HEK293 (cell line): Measurements from ENCODE around the gene SRL.

Experiments used
- MYNN ChIP-seq: fragments of 450-650 bp; formaldehyde crosslinking; IDR thresholded peaks from 2 replicates; pipeline ENCODE4 v1.5.1; 2016; ENCODE audit warnings: missing biosample characterization, missing genetic modification characterization, borderline replicate concordance
- WT1 ChIP-seq: fragments of 450-650 bp; formaldehyde crosslinking; IDR thresholded peaks from 2 replicates; pipeline ENCODE4 v1.5.1; 2016; ENCODE audit warnings: missing biosample characterization, missing genetic modification characterization
- ZBTB48 ChIP-seq: fragments of 450-650 bp; formaldehyde crosslinking; IDR thresholded peaks from 2 replicates; pipeline ENCODE4 v1.5.1; 2016; ENCODE audit warnings: missing biosample characterization, missing genetic modification characterization
- ZFP3 ChIP-seq: fragments of 450-650 bp; formaldehyde crosslinking; IDR thresholded peaks from 2 replicates; pipeline ENCODE4 v1.5.1; 2016; ENCODE audit warnings: low read depth, missing biosample characterization, missing genetic modification characterization
- ZNF155 ChIP-seq: fragments of 450-650 bp; formaldehyde crosslinking; IDR thresholded peaks from 2 replicates; pipeline ENCODE4 v1.5.1; 2016; ENCODE audit warnings: missing biosample characterization, missing genetic modification characterization
- ZNF2 ChIP-seq: fragments of 450-650 bp; formaldehyde crosslinking; IDR thresholded peaks from 2 replicates; pipeline ENCODE4 v1.5.1; 2016; ENCODE audit warnings: missing biosample characterization, missing genetic modification characterization
- ZNF223 ChIP-seq: fragments of 450-650 bp; formaldehyde crosslinking; IDR thresholded peaks from 2 replicates; pipeline ENCODE4 v1.5.1; 2016; ENCODE audit warnings: missing biosample characterization, missing genetic modification characterization
- ZNF335 ChIP-seq: fragments of 450-650 bp; formaldehyde crosslinking; conservative IDR thresholded peaks from 2 replicates; pipeline ENCODE4 v1.5.1; 2016; ENCODE audit warnings: missing biosample characterization, missing genetic modification characterization
- ZNF350 ChIP-seq: fragments of 450-650 bp; formaldehyde crosslinking; IDR thresholded peaks from 2 replicates; pipeline ENCODE4 v1.5.0; 2017; ENCODE audit warnings: missing biosample characterization, mild to moderate bottlenecking, missing genetic modification characterization
- ZNF521 ChIP-seq: fragments of 450-650 bp; formaldehyde crosslinking; IDR thresholded peaks from 2 replicates; pipeline ENCODE4 v1.5.1; 2017; ENCODE audit warnings: missing biosample characterization, mild to moderate bottlenecking, missing genetic modification characterization
- ZNF544 ChIP-seq: fragments of 450-650 bp; formaldehyde crosslinking; IDR thresholded peaks from 2 replicates; pipeline ENCODE4 v1.5.0; 2017; ENCODE audit warnings: missing biosample characterization, missing genetic modification characterization
- ZNF548 ChIP-seq: fragments of 450-650 bp; formaldehyde crosslinking; IDR thresholded peaks from 2 replicates; pipeline ENCODE4 v1.5.1; 2016; ENCODE audit warnings: missing biosample characterization, missing genetic modification characterization
- ZNF555 ChIP-seq: fragments of 450-650 bp; formaldehyde crosslinking; conservative IDR thresholded peaks from 2 replicates; pipeline ENCODE4 v1.5.1; 2017; ENCODE audit warnings: missing biosample characterization, mild to moderate bottlenecking, missing genetic modification characterization, inconsistent platforms
- ZNF624 ChIP-seq: fragments of 450-650 bp; formaldehyde crosslinking; IDR thresholded peaks from 2 replicates; pipeline ENCODE4 v1.5.1; 2017; ENCODE audit warnings: missing biosample characterization, missing genetic modification characterization
- ZSCAN16 ChIP-seq: fragments of 450-650 bp; formaldehyde crosslinking; IDR thresholded peaks from 2 replicates; pipeline ENCODE4 v1.5.1; 2016; ENCODE audit warnings: missing biosample characterization, missing genetic modification characterization
- TF ChIP-seq, protein P1 (sequence below): fragments of 450-650 bp; formaldehyde crosslinking; IDR thresholded peaks from 2 replicates; pipeline ENCODE4 v1.5.1; 2017; ENCODE audit warnings: missing biosample characterization, missing genetic modification characterization
- TF ChIP-seq, protein P2 (sequence below): fragments of 450-650 bp; formaldehyde crosslinking; IDR thresholded peaks from 2 replicates; pipeline ENCODE4 v1.5.1; 2016; ENCODE audit warnings: missing biosample characterization, missing genetic modification characterization
- TF ChIP-seq, protein P3 (sequence below): fragments of 450-650 bp; formaldehyde crosslinking; IDR thresholded peaks from 2 replicates; pipeline ENCODE4 v1.5.1; 2016; ENCODE audit warnings: missing biosample characterization, missing genetic modification characterization
- TF ChIP-seq, protein P4 (sequence below): fragments of 450-650 bp; formaldehyde crosslinking; IDR thresholded peaks from 2 replicates; pipeline ENCODE4 v1.5.1; 2017; ENCODE audit warnings: missing biosample characterization, missing genetic modification characterization
- TF ChIP-seq, protein P5 (sequence below): fragments of 450-650 bp; formaldehyde crosslinking; IDR thresholded peaks from 2 replicates; pipeline ENCODE4 v1.5.1; 2016; ENCODE audit warnings: missing biosample characterization, missing genetic modification characterization
- TF ChIP-seq, protein P6 (sequence below): fragments of 450-650 bp; formaldehyde crosslinking; IDR thresholded peaks from 2 replicates; pipeline ENCODE4 v1.5.1; 2017; ENCODE audit warnings: missing biosample characterization, mild to moderate bottlenecking, missing genetic modification characterization, moderate library complexity

The SRL gene

DNA sequence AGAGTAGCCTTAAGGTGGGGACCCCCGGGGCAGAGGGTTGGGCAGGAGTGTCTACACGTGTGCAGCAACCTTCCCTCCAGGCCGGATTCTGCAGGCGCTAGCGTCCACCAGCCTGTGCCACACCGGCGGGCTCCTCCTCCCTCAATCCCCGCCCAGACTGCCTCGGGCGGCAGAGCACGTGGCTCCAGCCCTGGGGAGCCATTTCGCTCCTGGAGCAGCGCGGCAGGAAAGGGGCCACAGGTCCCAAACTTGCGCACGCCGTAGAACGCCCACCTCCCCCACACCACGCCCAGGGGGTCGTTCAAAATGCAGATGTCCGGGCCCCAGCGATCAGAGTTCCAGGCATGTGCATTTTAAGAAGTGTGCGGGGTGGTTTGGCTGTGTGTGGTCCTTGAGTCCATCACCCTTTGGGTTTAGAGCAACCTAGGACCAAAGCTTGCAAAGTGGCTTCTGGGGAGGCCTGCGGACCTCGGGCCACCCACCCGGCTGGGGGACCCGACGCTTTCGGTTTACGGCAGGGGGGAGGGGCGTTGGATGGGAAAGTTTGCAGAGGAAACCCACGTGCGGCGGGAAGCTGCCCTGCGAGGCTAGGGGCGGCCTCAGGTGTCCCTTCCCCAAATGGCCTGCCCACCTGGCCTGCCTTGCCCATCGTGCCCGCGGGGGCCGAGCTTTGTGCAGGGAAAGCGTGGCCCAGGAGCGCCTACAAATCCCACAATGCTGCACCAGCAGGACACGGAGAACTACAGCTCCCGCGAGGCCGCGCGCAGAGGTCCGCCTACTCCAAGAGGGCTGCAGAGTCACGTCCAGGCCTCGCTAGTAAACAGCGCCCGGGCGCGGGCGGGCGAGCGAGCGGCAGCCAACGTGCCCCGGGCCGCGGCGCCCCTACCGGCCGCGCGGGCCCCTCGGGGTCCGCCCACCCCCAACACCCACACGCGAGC lies 29.6 kb upstream of the SRL start (continued):
- TF ChIP-seq, protein P1, sequence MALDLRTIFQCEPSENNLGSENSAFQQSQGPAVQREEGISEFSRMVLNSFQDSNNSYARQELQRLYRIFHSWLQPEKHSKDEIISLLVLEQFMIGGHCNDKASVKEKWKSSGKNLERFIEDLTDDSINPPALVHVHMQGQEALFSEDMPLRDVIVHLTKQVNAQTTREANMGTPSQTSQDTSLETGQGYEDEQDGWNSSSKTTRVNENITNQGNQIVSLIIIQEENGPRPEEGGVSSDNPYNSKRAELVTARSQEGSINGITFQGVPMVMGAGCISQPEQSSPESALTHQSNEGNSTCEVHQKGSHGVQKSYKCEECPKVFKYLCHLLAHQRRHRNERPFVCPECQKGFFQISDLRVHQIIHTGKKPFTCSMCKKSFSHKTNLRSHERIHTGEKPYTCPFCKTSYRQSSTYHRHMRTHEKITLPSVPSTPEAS (tag by site-specific recombination) = peak; percentile 57
- TF ChIP-seq ZBTB48 (peak; percentile 79), ZNF223 (tag by site-specific recombination) (no peak; the same call in 1 of the 2 replicates), ZNF555 (tag by site-specific recombination) (no peak), ZFP3 (tag by site-specific recombination) (no peak), ZNF155 (tag by site-specific recombination) (no peak), ZNF521 (tag by site-specific recombination) (no peak), MYNN (0 out of 2 replicates have a peak, but pooled peaks have one; percentile 25), ZNF544 (tag by site-specific recombination) (no peak), ZSCAN16 (tag by site-specific recombination) (no peak), ZNF2 (tag by site-specific recombination) (peak; percentile 89), ZNF548 (no peak), WT1 (tag by site-specific recombination) (no peak; the same call in 1 of the 2 replicates), ZNF624 (tag by site-specific recombination) (no peak), ZNF335 (tag by site-specific recombination) (peak; percentile 99), ZNF350 (no peak)
- TF ChIP-seq, protein P2, sequence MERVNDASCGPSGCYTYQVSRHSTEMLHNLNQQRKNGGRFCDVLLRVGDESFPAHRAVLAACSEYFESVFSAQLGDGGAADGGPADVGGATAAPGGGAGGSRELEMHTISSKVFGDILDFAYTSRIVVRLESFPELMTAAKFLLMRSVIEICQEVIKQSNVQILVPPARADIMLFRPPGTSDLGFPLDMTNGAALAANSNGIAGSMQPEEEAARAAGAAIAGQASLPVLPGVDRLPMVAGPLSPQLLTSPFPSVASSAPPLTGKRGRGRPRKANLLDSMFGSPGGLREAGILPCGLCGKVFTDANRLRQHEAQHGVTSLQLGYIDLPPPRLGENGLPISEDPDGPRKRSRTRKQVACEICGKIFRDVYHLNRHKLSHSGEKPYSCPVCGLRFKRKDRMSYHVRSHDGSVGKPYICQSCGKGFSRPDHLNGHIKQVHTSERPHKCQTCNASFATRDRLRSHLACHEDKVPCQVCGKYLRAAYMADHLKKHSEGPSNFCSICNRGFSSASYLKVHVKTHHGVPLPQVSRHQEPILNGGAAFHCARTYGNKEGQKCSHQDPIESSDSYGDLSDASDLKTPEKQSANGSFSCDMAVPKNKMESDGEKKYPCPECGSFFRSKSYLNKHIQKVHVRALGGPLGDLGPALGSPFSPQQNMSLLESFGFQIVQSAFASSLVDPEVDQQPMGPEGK (tag by site-specific recombination) = peak; percentile 91
- TF ChIP-seq, protein P3, sequence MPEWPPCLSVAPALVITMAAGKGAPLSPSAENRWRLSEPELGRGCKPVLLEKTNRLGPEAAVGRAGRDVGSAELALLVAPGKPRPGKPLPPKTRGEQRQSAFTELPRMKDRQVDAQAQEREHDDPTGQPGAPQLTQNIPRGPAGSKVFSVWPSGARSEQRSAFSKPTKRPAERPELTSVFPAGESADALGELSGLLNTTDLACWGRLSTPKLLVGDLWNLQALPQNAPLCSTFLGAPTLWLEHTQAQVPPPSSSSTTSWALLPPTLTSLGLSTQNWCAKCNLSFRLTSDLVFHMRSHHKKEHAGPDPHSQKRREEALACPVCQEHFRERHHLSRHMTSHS (tag by site-specific recombination) = no peak
- TF ChIP-seq, protein P4, sequence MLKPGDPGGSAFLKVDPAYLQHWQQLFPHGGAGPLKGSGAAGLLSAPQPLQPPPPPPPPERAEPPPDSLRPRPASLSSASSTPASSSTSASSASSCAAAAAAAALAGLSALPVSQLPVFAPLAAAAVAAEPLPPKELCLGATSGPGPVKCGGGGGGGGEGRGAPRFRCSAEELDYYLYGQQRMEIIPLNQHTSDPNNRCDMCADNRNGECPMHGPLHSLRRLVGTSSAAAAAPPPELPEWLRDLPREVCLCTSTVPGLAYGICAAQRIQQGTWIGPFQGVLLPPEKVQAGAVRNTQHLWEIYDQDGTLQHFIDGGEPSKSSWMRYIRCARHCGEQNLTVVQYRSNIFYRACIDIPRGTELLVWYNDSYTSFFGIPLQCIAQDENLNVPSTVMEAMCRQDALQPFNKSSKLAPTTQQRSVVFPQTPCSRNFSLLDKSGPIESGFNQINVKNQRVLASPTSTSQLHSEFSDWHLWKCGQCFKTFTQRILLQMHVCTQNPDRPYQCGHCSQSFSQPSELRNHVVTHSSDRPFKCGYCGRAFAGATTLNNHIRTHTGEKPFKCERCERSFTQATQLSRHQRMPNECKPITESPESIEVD (tag by site-specific recombination) = no peak
- TF ChIP-seq, protein P5, sequence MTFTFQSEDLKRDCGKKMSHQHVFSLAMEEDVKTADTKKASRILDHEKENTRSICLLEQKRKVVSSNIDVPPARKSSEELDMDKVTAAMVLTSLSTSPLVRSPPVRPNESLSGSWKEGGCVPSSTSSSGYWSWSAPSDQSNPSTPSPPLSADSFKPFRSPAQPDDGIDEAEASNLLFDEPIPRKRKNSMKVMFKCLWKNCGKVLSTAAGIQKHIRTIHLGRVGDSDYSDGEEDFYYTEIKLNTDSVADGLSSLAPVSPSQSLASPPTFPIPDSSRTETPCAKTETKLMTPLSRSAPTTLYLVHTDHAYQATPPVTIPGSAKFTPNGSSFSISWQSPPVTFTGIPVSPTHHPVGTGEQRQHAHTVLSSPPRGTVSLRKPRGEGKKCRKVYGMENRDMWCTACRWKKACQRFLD = no peak
- TF ChIP-seq, protein P6, sequence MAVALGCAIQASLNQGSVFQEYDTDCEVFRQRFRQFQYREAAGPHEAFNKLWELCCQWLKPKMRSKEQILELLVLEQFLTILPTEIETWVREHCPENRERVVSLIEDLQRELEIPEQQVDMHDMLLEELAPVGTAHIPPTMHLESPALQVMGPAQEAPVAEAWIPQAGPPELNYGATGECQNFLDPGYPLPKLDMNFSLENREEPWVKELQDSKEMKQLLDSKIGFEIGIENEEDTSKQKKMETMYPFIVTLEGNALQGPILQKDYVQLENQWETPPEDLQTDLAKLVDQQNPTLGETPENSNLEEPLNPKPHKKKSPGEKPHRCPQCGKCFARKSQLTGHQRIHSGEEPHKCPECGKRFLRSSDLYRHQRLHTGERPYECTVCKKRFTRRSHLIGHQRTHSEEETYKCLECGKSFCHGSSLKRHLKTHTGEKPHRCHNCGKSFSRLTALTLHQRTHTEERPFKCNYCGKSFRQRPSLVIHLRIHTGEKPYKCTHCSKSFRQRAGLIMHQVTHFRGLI (tag by site-specific recombination) = no peak; the same call in 1 of the 2 replicates
